GM21529 (cell line): ENCODE measurements around the gene IDI1.
"Not testable (repeated sequence)": the region's sequence is repeated elsewhere in the genome, so short reads cannot be mapped to it uniquely, and the experiment has no call there.

Source experiments
- ATAC-seq: cut with Tn5 transposase; IDR thresholded peaks from one replicate; pipeline ENCODE4 v1.9.1; 2021; ENCODE audit not compliant: unreplicated experiment

IDI1 gene

DNA sequence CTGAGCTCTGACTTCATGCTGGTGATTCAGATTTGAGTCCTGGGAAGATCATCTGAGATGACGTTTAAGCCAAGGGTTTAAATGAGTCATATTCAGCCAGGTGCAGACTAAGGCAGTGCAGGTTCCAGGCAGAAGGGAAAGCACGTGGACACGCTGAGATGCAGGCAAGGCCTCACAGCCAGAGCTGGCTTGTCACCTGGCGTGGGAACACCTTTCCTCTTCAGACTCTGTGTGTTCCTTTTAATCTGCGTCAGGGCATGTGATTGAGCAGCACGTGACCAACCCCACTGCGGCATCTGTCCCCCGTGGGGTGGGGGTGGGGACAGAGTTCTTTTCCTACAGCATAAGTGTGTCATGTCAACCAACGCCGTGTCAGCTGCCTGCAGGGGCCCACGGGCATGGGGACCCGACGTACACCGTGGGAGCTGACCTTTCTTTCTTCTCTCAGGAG is 12.6 kb downstream of the IDI1 start:
- ATAC-seq, result peak; percentile 82

DNA sequence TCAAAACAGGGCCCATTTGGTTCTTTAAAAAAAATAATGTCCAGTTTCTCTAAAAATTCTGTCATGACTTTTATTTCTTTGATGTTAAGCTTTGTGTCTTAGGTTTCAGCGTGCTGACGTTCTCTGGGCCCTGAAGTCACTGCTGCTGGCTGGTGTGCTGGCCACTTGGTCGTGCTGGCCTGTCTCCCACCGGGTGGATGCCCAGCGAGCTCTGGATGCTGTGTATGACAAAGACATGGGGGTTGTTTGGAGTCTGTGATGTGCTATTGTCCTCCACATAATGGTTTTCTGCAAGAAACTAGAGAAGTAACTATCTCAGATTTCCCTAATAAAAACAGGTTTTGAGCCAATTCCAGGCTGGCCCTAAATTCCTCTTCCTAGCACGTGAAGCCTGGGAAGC is 13.7 kb downstream of the IDI1 start:
- ATAC-seq, result no peak

DNA sequence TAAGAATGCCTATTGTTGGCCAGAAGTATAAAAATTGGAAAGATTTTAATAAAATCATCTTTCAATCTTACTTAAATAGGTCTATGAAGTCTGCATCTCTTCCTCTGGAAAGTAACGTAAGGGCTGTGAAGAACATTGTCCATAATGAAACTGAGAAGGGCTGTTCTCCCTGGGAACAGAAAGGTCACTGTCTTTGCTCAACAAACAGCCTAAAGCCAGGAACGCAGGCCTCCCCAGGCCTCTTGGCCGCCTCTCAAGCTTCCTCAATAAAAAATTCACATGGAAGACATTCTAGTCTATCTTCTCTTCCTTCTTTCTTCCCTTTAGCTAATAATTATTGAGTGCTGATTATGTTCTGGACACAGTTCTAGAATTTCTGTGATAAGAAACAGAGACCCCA is 14.2 kb downstream of the IDI1 start:
- ATAC-seq, result no peak

DNA sequence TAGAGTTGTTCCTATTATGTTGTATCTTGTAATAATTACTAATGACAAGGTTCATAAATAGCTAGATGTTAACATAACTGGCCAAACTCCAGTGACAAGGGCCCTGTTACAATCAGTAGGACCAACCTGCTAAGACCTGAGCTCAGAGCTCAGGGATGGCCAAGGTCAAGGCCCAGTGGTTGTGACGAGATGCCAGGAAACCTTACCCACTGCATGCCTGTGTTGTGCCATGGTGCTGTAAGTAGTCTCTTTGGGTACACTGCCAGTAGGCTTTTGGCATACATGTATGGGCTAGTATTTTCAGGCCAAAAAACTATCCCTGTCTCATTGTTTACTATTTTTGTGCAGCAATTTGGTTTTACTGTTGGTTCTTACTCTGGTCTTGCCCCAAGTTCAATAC is 15.3 kb downstream of the IDI1 start:
- ATAC-seq, result no peak

DNA sequence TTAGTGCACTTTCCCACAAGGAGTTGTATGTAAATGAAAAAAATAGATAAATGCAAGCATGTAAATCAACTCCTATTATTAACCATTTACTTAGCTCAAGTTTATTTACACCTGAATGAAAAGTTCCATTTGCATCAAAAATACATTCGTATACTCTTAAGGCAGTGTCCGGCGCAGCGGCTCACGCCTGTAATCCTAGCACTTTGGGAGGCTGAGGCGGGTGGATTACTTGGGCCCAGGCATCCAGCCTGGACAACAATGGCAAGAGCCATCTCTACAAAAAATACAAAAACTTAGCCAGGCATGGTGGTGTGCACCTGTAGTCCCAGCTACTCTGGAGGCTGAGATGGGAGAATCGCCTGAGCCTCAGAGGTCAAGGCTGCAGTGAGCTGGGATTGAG is 19.1 kb downstream of the IDI1 start:
- ATAC-seq, result no peak

DNA sequence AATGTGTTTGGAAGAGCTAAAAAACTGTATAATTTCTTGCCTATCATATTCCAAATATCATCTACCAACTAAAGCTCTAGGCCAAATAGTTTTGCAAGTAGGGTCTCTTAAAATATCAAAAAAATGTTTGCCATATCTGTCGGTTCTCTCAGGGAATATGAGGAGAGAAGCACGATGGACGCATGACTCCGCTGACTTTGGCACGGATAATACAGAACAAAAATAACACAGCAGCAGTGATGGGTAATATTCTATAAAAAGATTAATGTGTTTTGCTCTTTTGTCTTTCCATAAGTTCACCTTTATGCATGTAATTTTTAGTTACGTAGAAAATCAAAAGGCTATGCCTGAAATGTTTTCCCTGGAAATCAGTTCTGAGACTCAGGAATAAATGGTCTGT is 22.3 kb downstream of the IDI1 start:
- ATAC-seq, result no peak

DNA sequence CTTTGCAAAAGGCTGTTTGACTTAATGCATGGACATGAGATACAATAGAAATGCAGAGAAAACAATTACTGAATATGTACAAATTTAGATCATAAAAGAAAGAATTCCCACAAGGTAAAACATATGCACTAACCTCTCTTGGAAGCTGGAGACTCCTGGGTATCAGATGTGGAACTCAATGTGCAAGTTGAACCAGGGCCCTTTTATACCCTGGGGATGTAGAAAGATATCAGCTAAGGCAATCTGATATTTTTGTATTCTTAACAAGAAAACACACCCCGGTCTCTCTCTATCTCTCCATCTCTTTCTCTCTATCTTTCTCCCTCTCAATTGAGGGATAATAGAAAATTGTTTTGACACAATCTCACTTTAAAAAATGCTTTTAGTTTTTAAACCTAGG is 23.2 kb downstream of the IDI1 start, which contains the start of gene IDI2:
IDI2 (minus strand) TSS at position 177 of the 400 bp plus-strand sequence. CDS start 1,136 bp downstream, outside the sequence.
- no peak for ATAC-seq

DNA sequence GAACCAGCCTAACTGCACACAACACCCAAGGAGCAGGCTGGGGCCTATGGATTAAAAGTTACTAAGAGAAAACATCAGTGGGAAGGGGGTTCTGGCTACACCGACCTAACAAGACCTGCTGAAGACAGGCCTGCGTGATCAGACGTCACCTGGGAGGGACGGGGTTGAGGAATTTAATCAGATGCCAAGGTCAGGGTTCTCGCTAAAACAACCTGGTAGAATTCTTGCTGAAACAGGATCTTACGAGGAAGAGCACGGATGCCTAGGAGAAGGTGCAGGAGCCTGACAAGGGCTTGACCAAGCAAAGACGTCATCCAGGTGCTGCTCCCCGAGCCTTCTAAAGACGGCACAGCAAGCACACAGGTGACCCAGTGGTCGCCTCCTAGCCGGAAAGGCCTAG is 24.8 kb downstream of the IDI1 start:
- ATAC-seq, result no peak

DNA sequence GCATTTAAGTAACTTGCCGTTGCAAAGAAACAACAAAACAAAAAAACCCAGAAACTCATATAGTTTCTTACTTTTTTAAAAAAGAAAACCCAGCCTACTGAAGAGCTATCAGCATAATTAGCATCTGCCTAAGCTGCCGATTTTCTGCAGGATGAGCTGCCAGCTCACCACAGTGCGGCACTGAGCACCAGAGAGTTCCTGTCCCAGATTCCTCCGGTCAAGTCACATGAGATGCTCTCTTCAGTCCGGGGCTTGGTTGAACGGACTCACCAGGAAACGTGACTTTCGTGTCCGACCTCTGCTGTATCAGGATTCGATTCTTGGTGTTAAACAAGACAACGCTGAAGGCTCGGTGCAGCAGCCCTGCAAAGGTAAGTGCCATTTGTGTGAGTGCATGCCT is 26.5 kb downstream of the IDI1 start:
- ATAC-seq, result no peak

DNA sequence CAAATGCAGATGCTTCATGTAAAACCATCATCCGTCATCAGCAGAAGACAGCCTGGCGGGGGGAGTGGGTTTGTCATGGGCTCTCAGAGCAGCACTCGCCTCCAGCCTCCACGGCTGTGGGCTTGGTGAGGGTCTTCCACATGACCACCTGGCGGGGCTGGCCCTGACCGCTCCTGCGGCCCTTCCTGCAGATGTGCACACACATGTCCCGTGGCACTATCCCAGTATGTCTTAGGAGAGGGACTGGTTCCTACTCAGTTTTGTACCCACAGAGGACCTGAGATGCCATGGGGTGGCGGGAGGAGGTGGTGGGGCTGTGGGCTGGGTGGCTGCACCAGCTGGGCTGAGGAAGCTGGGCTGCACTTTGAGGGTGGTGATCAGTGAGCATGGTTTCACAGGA is 28.0 kb downstream of the IDI1 start:
- no peak for ATAC-seq

DNA sequence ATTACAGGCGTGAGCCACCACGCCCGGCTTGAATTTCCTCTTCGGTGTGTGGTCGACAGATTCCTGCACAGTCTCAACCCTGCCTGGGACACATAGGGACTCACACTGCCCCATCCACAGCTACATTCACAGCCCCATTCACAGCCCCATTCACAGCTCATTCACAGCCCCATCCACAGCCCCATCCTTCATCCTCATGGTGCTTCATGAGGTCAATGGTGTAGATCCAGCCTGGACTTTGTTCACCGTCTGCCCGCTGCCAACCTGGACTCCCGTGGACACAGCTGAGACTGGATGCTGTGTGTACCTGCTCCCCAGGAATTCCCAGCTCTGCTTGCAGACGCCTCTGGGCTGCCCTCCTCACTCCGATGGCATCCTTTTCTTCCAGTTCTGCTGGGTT is 28.5 kb downstream of the IDI1 start:
- no peak for ATAC-seq

DNA sequence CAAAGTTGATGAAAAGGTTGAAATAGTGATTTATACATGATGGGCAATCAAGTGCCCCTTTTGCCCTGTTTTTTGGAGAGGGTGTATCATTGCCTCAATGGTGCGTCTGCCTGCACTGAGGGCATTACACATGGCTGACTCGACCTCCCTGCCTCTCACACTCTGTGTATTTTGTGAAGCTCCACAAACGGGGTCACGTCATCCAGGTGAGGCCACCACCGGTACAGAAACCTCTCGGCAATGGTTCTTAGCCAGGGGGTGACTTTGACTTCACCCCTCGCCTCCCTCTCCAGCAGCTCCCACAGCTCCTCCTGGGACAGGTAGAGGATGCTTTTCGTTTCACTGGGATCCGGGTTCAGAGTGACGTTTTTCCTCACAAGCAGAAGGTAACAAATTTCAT is 29.6 kb downstream of the IDI1 start:
- no peak for ATAC-seq

DNA sequence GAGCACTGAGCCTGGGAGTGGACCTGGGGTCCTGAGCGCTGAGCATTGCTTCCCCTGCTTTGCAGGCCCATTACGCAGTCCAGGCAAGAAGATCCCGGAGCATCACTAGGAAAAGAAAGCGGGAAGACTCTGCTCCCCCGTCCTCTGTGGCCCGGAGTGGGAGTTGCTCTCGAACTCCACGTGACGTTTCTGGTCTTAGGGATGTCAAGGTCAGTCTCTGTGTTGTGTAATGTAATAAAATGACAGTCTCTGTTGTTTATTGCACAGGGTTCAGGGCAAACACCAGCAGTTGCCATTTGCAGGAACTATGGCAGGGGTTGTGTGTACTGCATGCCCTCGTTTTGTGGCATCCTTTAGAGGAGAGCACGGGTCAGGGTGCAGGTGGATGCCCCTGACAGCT is 33.2 kb downstream of the IDI1 start:
- no peak for ATAC-seq

DNA sequence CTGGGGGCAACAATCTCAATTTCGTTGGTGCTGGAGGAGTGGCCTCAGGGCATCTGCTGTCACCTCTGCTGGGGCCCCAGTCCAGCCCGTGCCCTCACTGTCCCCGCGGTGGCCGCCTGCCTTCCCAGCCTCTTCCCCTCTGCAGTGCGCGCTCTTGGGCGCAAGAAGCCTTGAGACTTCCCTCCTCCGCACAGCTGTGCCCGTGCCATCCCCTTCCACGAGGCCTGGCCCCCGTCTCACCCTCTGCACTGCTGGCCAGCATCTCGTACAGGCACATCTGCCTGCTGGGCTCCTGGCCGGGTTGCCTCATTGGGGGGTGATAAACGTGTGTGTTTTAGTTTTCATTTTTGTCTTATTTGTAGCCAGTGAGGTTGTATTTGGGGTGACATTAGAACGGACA is 37.2 kb downstream of the IDI1 start:
- no peak for ATAC-seq

DNA sequence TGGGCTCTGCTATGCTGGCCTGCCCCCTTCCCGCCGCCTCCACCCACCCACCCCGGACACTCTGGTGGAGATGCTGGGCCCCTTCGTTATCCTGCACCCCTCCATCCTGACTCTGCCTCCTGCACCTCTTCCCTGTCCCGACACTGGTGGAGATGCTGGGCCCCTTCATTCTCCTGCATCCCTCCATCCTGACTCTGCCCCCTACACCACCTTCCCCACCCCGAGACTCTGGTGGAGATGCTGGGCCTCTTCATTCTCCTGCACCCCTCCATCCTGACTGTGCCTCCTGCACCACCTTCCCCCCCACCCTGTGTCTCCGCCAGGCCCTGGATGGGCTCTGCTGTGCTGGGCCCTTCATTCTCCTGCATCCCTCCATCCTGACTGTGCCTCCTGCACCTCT is 38.2 kb downstream of the IDI1 start:
- ATAC-seq, result no peak

DNA sequence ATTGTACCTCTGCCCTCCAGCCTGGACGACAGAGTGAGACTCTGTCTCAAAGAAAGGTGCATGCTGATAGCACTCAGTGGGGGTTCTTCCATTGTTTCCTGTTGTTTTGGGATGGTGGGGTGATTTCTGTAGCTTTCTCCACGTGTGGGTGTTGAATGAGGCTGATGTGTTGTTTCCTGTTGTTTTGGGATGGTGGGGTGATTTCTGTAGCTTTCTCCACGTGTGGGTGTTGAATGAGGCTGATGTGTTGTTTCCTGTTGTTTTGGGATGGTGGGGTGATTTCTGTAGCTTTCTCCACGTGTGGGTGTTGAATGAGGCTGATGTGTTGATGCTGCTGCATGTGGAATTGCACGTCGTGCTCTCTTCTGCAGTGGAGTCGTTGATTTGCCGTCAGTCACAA is 39.0 kb downstream of the IDI1 start:
- not testable (repeated sequence) for ATAC-seq

DNA sequence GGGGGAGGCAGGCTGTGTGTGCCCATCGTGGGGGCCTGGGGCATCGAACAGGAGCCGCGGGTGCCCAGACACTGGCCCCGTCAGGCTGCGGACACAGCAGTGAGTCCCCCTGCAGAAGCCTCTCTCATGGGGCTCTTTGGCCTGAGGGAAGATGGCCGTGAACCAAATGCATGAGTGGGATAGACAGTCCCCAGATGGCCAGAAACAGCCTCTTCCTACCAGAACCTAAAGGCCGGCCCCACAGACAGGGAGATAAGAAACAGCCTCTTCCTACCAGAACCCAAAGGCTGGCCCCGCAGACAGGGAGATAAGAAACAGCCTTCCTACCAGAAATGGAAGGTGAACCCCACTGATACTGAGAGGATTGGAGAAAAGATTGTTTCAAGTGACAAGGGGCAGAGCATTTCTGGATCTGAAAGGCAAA is 39.8 kb downstream of the IDI1 start:
- ATAC-seq, result no peak

DNA sequence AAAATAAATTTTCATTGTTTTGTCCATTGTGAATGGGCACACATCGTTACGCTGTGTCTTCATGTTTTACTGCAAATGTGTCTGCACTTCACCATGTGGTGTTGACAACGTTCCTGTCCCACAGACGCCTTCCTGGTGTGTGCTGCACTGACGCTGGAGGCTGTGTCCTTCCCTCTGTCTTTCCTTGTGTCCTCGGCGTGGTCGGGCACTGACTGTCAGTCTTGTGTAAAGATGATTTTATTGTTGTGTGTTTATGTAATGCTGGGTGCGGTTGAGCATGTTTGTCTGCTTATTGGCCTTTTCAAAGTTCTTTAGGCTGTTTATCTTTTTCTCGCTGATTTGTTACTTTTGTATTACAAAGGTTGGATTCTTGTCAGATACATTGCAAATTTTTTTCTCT is 41.3 kb downstream of the IDI1 start:
- no peak for ATAC-seq

DNA sequence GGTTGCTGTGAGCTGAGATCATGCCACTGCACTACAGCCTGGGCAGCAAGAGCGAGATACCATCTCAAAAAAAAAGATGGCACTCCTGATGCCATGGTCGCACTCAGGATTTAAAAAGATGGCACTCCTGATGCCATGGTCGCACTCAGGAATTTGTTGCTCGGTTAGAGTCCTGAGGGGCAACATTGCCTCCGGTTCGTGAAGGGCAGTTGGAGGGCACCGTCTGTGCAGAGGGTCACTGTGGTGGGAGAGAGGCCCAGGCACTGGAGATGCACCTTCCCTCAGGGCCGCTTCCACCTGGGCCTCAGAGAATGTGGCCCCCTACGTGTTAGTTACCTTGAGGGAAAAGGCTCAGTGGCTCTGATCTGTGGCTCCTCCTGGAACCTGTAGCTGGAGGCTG is 42.3 kb downstream of the IDI1 start:
- no peak for ATAC-seq

DNA sequence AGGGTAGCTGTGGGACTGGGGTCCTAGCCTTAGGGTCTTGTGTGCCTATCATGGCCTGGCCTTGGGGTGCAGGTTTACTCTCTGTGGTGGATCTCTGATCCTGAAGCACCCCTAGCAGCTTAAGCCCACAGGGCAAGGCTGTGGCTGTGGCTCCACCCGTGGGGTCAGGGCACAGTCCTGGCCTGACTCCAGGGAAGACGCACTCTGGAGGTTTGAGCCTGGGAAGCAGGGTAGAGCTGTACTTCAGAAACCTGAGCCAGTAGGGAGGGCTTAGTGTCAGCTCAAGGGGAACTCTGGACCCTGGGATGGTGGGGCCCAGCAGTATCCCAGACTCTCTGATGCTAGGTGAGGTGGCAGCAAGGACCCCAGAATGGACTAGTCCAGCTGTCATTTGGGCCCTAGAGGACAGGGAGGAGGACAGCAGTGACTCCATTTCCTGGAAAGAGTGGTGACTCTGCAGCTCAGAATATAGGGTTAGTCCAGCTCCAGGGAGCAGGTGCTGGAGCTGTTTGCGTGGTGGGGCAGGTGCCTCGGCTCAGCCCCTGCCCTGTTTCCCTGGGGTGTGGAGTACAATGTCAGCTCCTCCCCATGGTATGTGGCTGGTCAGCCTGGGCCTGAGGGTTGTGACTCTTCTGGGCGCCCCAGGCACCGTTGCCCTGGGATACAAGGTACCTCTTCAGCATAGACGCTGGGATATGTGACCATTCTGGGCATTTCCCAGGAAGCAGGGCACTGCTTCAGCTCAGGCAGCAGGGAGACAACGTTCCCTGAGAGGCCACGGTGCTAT is 44.8 kb downstream of the IDI1 start:
- ATAC-seq, result no peak

DNA sequence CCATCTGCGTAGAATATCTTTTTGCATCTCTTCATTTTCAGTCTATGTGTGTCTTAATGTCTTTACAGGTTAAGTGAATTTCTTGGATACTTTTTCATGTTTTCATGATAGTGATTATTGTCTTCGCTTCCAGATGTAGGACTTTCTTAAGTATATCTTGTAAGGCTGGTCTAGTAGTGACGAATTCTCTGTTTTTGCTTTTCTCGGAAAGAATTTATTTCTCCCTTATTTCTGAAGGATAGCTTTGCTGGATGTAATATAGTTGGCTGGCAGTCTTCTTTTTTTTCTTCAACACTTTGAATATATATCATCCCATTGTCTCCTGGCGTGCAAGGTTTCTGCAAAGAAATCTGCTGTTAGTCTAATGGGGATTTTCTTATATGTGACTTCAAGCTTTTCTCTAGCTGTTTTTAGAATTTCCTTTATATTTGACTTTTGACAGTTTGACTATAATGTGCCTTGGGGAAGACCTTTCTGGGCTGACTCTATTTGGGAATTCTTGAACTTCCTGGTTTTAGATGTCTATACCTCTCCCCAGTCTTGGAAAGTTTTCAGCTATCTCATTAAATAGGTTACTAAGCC is 46.4 kb downstream of the IDI1 start:
- no peak for ATAC-seq

DNA sequence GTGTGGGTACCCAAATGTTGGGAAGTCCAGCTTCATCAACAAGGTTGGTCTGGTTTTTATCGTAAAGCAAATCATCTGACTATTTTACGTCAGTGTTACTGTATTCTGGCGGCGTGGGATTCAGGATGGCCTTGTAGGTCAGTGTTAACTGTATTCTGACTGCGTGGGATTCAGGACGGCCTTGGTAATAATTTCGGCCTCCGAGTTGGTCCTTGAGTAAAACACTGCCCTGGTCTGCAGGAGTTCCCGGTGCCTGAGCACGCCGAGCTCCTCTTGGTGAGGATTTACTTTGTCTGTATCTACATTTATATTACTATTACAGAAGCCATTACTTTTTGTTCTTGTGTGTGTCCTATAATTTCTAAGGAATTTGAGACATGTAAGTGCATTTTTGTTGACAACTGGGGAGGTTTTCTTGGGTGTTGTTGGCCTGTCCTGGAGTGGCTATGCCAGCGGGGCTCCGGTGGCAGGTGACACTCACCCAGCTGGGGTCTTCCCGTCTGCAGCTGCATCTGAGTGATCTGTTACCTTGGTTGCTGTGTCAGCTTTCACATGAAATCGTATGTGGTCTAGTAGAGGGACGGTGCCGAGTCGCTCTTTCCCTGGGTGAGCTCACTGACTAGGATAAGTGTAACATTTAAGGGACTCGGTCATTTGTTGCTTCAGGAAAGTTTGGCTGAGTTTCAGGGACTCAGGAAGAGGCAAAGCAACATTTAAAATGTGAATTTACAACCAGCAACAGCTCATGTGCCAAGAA is 51.5 kb downstream of the IDI1 start:
- ATAC-seq, result no peak
